HG03066 (cell line): ENCODE results near the gene PYGB.
"Not testable (repeated sequence)": the region's sequence is repeated elsewhere in the genome, so short reads cannot be mapped to it uniquely, and the experiment has no call there.

Experiments
- ATAC-seq: cut with Tn5 transposase; IDR thresholded peaks from one replicate; pipeline ENCODE4 v1.9.1; 2021; ENCODE audit warnings: low read depth; ENCODE audit not compliant: unreplicated experiment

The PYGB gene

DNA sequence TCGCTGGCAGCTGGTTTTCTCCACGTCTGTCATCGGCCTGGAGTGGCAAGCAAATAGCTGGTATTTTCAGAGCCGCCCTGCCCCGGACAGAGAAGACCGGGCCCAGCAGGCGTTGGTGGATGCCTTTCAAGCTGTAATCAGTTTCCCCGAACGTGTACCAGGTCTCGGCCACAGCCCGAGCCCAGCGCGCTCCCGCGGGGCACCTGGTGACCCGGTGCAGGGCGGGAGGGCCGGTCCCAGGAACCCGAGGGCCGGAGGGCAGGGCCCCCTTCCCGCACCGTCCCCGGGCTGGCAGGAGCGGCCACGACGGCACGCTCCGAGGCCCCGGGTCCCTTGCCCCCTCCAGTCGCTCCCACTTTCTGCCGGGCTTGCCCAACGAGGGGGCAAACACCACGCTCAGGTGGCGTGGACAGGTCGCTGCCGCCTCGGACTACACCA, 348 bp upstream of the PYGB start:
- peak; percentile 29 for ATAC-seq

DNA sequence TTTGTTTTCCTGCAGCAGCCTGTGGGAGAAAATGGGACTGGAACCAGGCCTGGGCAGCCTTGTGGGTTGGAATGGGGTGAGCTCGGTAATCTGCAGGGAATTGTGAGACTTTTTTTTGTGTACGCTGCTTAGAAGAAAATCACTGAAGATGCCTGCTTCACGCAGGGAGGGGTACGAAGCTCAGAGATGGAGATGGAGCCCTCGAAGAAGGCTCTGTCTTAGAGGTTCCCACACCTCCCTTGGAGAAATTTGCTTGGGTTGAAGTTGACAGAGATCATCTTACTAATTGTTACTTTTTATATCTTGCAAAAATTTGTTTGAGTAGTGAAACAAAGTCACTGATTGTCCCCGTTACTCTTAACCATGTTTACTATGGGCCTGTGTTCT, 894 bp downstream of the PYGB start:
- no peak for ATAC-seq

DNA sequence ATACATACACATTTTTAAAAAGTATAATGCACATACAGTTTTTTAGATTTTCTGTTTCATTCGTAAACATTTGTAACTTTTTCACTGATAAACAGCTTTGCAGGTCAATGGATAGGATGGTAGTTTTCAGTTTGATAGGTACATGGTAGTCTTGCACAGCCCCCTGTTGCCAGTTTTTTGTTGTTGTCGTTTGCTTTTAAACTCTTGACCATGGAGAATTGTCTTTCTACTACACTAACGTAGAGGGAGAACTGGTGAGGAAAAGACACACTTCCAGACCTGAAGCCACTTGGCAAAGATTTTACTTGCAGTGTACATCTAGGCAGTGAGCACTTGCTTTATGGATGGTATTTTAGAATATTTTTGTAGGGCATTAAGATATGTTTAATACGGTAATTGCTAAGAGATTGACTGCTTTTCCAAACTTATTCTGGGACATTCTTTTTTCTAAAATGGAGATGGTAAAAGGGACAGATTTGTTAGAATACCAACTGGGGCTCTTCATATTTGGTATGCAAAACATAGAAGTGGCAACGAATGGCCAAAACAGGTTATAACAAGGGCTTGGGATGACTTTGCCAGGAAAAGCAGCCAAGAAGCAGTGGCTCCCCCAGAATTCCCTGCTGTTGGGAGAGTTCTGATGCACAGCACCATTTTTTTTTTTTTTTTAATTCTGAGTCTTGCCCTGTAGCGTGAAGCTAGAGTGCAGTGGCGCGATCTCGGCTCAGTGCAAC, 1.5 kb downstream of the PYGB start:
- ATAC-seq, result no peak

DNA sequence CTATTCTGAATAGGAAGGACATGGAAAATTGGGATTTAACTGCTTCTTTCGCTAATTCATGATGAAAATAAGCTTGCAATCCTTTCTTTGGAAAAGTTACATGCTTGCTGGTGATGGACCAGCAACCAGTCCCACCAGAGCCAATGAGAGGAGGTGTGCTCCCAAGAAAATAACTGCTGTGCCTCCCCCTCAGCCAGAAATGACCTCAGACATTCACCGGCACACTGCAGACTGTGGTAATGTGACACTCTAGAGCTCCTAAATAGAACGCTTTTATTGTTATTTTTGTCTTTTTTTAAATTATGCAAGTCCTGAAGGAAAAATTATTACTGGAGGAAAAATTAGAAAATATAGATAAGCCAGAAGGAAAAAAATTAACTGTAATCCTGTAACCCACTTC, 2.6 kb downstream of the PYGB start:
- ATAC-seq, result no peak

DNA sequence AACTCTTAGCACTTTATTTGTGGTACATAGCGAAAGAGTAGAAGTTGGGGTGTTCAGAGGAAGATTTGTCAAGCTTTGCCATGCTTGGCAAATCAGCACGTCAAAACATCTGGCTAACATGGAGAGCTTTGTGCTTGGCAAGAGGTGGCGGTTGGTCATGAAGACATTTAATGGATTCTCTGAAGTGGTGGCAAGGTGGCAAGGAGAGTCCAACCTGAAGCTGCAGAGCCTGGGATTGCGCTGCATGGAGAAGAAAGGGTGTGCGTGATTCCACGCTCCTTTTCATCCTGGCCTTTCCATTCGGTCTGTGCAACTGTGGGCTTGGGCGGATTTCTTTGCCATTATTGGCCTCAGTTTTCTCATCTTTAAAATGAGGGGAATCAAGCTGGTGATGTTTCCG, 3.1 kb downstream of the PYGB start:
- no peak for ATAC-seq

DNA sequence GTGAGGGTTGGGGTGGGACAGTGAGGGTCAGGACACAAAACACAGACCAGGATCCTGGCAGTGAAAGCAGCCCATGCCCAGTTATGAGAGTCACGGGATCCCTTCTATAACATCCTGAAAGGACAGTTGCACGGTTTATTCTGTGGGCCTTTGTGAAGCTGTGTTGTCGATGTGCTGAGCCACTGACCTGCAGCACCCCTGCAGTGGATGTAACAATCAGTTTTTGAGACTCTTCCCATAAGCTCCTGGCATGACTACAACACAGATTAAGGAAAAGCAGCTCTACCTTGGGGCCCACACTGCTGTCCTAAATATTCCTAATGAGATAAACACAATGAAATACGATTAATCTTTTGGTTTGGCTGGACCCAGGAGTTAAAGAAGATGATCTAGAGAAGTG, 3.7 kb downstream of the PYGB start:
- no peak for ATAC-seq

DNA sequence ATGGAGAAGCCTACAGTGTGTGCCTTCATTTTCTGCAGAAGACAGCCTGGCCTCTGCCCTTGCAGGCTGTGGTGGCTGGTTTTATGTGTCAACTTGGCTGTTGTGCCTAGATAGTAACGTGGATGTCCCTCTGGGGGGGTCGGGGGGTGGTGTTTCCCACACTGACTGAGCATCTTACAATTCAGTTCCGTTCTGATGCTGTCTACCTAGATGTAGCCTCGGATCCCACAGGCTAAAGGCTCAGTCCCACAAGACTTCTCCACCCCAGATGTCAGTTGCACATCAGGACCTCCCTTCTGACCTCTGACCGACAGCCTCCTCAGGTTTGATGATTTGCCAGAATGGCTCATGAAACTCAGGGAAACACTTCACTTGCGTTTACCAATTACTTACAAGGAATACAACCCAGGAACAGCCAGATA, 4.4 kb downstream of the PYGB start:
- no peak for ATAC-seq

DNA sequence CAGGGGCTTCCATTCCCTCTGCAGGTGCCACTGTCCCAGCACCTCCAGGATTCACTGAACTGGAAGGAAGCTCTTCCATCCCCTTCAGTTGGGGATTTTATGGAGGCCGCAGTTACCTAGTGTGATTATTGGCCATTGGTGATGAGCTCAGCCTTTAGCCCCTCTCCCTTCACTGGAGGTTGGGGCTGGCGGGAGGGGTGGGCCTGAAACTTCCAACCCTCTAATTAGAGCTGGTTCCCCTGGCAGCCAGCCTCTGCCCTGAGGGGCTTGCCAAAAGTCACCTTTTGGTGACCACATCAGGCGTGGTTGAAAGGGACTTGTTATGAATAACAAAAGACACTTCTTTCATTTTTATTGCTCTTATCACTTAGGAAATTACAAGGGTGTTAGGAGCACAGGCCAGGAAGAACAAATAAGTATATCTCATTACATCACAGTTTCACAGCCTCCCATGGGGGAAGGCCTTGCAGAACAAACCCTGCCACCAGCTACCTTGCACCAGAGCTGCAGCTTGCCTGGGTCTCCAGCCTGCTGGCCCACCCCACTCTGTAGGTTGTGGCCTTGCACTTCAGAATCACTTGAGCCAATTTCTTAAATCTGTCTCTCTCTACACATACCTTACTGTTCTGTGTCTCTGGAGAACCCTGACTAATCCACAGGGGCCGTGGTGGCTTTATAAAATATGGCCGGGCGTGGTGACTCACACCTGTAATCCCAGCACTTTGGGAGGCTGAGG, 5.0 kb downstream of the PYGB start:
- ATAC-seq, result no peak

DNA sequence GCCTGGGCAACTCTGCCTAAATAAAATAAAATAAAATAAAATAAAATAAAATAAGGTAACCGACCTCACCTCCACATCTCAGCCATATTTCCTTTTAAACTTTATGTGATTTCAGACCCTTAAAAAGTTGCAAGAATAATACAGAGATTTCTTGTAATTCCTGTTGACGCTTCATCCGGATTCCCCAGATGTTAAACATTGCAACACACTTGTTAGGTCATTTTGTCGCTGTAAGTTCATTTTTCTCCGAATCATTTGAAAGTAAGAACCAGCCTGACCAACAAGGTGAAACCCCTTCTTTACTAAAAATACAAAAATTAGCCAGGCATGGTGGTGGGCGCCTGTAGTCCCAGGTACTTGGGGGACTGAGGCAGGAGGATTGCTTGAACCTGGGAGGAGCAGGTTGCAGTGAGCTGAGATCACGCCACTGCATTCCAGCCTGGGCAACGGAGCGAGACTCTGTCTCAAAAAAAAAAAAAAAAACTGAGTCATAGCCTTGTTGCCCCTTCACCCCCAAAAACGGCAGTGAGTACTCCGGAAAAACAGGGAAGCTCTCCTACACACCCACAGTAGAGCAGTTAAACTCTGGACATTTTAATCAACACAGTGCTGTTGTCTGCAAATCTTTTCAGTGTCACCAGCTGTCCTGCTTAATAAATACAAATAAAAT, 5.9 kb downstream of the PYGB start:
- ATAC-seq, result no peak

DNA sequence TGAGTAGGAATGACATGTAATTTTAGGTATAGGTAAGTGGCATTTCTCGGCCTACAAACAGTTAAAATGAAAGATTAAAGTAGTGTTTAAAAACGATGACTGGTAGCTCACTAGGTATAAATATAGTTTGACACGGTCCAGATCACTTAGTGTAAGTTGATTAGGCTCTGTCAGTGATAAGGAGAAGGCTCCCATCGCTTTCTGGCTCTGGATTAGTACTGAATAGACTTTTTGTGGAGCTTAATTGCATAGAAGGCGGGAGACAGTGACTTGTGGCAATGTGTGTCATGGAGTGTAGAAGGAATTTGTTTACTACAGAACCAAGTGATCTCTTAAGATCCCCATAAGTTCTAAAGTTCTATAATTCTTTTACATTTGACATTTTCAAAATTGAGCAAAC, 6.7 kb downstream of the PYGB start:
- ATAC-seq, result no peak

DNA sequence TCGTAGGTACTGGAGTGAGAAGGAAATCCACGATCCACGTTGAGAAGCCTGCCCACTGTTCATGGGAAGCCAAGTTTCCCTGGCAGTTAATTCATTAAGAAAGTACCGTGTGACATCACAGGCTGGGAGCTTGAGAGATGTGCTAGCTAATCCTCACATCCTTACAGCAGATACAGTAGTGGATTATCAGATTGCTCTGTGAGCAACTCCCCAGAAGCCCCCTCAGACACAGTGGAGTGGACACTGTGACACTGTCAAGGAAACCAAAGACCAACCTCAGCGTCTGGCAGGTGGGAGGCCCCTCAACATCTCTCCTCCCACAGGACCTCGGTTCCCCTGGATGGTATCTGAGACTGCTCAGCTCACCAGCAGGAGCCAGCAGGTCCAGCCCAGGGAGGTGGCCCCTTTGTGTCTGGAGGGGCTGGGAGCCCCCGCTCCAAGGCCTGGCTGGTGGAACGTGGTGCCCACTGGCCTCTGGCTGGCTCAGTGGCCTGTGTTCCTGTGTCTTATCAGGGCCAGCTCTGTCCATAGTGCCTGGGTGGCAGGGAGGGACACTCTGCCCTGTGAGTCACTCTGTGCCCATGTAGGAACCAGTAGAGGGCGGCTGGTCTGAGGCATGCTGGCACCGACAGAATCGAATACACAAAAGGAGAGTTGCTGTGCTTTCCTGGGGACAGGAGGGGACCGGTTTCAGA, 7.2 kb downstream of the PYGB start:
- no peak for ATAC-seq

DNA sequence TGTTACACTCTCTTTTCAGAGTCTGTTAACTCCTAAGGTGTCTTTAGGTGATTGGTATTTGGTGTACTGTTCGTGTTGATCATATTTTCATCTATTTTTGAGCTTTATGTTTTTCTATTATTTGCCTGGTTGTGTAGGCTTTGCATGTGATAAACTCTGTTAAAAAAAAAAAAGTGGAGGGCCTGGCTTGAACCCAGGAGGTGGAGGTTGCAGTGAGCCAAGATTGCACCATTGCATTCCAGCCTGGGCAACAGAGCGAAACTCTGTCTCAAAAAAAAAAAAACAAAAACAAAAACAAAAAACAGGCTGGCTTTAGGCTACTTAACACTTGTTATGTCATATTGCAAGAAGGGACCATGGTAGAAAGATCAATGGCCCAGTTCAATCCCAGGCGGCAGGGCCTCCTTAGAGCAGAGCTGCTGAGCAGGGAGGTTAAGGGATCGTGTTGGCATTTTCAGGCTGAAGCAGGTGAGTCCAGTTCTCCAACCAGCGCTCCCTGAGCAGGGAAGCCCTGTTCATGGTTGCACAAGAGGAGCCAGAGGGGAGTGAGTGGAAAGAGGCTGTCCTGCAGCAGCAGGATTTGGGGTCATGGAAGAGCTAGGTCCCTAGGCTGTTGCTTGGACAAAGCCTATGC, 8.5 kb downstream of the PYGB start:
- ATAC-seq, result no peak

DNA sequence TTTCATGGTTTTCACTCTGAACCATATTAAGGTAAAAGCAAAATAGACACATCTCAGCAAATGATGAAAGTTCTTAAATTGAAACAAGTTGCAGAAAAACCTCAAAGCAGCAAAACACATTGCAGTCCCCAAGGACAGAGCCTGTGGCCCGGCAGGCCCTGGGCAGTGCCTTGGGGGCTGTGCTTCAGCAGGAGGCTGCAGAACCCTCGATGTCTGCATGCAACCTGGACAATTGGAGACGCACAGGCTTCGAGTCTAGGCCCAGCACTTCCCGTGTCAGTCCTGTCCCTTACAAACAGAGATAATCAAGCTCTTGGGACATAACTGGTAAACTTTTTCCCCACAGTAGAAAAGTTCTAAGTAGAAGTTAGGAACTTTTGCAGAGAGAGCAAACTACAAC, 9.2 kb downstream of the PYGB start:
- ATAC-seq, result no peak

DNA sequence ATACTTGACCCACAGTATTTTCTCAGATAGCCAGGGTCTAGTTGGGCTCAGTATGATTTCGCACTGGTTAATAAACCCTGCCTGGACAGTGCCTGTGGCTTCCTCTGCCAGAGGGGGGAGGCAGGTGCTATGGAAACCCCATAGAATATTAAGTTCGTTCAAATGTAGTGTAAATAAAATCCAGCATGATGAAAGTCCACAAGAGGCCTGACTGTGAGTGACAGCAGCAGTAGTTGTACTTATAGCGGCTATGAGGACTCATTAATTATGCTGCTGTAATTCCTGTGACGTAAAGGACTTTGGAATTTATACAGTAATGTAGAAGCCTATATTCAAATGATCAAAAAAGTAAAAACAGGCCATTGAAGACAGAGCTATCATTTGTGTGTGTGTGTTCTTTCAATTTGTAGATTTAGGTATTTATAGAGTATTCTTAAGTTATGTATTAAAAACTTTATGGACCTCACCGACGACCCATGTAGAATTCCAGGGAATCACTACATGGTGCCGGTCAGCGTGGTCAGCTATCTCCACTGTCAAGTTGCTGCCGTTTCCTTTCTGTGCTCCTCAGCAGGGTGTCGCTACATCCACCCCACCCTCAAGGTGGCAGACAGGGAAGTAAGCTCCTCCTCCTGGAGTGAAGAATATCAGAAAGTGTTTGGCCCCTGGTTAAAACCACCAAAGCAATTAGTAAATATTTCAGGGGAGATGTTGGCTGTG, 10.0 kb downstream of the PYGB start:
- no peak for ATAC-seq

DNA sequence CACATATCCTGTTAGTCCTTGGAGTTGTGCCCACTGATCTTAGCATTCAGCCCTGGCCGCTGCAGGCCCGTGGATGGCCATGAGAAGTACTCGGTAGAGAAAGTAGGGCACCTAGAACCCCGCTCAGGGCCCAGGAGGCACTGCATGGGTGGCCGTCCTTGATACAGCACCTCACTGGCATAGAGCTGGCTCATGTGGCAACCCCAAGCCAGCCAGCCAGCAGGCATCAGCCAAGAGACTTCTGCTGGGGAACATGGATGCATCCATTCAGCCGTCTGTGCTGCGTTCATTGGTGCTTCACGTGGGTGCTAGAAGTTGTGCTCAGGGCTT, 10.6 kb downstream of the PYGB start:
- no peak for ATAC-seq

DNA sequence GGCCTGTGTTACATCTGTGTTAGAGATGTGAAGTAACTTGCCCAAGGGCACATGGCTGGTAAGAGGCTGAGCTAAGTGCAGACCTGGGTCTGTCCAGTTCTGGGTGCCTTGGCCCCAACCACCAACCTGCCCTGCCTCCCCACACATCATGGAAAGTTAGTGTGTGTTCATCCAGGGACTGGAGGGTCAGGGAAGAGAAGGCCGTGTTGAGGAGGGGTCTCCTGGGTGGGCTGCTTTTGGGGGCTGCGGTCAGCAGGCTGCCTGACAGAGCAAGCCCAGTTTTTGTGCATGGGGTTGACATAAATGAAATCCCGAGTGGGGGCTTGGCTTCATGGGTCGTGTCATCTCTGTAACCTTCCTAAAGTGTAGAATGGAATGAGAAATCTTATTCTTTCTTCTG, 10.9 kb downstream of the PYGB start:
- ATAC-seq, result no peak

DNA sequence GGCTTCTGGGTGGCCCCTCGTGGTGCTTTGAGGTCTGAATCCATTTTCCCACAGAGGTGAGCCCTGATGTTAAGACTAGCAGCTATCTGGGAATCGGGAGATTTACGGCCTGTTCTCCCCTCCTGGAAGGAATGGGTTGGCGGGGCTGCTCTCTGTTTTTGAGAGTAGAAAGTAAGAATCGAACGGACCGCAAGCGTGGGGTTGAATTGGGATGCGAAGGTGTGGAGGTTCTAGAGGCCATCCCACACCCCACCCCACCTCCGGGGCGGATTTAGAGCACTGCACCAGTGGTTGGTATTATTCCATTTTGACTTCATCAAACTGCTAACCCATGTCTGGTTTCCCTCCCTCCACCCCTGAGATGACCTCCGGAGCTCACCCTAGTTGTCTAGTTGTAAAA, 11.5 kb downstream of the PYGB start:
- ATAC-seq, result no peak

DNA sequence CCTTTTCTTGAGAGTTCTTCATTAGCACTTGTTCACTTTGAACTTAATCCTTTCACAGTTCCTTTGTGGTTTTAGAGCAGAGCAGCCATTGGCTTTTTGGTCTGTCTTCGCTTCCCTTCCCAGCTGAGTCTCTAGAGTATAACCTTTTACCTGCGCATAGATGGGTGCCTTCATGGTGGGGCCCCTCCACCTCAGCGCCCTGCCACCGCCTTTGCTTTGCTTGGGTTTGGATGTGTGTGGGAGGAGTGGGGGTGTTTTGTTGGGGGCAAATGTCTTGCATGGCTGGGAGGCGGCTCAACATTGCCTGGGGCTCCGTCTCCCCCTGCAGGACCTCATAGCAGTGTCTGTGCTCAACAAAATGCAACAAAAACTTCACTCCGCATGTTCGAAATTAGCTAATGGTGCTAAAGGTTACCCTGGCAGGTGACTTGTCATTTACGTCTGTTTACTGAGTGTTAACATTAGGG, 11.9 kb downstream of the PYGB start:
- no peak for ATAC-seq

DNA sequence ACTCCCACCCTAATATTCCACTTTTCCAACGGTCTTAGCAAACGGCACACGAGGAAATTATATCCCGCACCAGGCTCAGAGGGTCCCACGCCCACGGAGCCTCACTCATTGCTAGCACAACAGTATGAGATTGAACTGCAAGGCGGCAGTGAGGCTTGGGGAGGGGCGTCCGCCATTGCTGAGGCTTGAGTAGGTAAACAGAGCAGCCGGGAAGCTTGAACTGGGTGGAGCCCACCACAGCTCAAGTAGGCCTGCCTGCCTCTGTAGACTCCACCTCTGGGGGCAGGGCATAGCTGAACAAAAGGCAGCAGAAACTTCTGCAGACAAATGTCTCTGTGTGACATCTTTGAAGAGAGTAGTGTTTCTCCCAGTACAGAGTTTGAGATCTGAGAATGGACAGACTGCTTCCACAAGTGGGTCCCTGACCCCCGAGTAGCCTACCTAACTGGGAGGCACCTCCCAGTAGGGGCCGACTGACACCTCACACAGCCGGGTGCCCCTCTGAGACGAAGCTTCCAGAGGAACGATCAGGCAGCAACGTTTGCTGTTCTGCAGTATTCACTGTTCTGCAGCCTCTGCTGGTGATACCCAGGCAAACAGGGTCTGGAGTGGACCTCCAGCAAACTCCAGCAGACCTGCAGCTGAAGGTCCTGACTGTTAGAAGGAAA, 13.0 kb downstream of the PYGB start:
- not testable (repeated sequence) for ATAC-seq
